Left lung (tissue), 10 donors: ENCODE measurements around the gene HPN. TPM values are rescaled to one million over a fixed set of nuclear protein-coding genes. Genes with fewer than 3 reads are reported as not detected.
A peak's percentile ranks its signal among the peaks of the same experiment; 100 is the strongest.

Source experiments
- ATAC-seq: fragments of 200-7000 bp; cut with Tn5 transposase; one replicate; pipeline ENCODE4 v1.9.1; 2020; ENCODE audit warnings: moderate library complexity
- DNase-seq, 4 donors: peaks; one replicate each; pipeline ENCODE4 v3.0.0-alpha.2; 2013 to 2020
- H3K27ac ChIP-seq, 2 donors: fragments of 200-600 bp; sonication (generic) in 1 of 2; one replicate each; pipeline versions ENCODE4 v1.5.0 to v1.8.0; 2020 to 2021
- H3K27me3 ChIP-seq, 2 donors: fragments of 200-600 bp; sonication (generic) in 1 of 2; one replicate each; pipeline versions ENCODE4 v1.5.0 to v1.8.0; 2020 to 2021
- H3K36me3 ChIP-seq, 2 donors: fragments of 200-600 bp; sonication (generic) in 1 of 2; one replicate each; pipeline versions ENCODE4 v1.5.0 to v1.8.0; 2020 to 2021
- H3K4me1 ChIP-seq, 2 donors: fragments of 200-600 bp; one replicate each; pipeline ENCODE4 v1.8.0; 2021
- H3K4me3 ChIP-seq, 2 donors: fragments of 200-600 bp; sonication (generic) in 1 of 2; one replicate each; pipeline versions ENCODE4 v1.5.0 to v1.8.0; 2020 to 2021; ENCODE audit warnings: mild to moderate bottlenecking in 1 of 2
- H3K9me3 ChIP-seq, 2 donors: fragments of 200-600 bp; sonication (generic) in 1 of 2; one replicate each; pipeline versions ENCODE4 v1.5.0 to v1.8.0; 2020 to 2021
- CTCF ChIP-seq, 2 donors: fragments of 200-600 bp; sonication (generic) in 1 of 2; IDR thresholded peaks; one replicate each; pipeline versions ENCODE4 v1.5.0 to v1.8.0; 2021; ENCODE audit warnings: antibody characterized with exemption in 2 of 2
- intact Hi-C, 2 donors: fragments of 100-400 bp; cut with DNase I; formaldehyde crosslinking; loops; one replicate each; pipeline versions ENCODE4 v1.11.2 to v1.14.2; 2022
- polyA plus RNA-seq, 6 donors: library from polyadenylated mRNA; unstranded; fragments of 120-200 nt; gene quantifications; one replicate each; pipeline ENCODE4 v1.2.1, GENCODE V29; 2013; ENCODE audit not compliant: insufficient read length in 6 of 6
- total RNA-seq, 2 donors: library from RNA; stranded (reverse); fragmentation: NEBNext Ultra II Directional; extraction: Animal tissue kit (Norgen Biotek cat#: 25700); gene quantifications; one replicate each; pipeline ENCODE4 v1.2.1, GENCODE V29; 2021
- donor health status: DM: no; HTN: yes; CAD: no.
- donor health status: DM: no; HTN: no; CAD: no.

The HPN gene
- total and polyA plus RNA-seq, 8 donors, result 16.8 to 44.7 (median 32.2) TPM

GRCh38 chr19:35015270-35015953 lies 26.1 kb upstream of the HPN start:
- H3K27ac ChIP-seq, result peak overlapping the region in 1 of 2 donors; percentile 97
- ATAC-seq, result peak; percentile 10
- no peak for TF ChIP-seq CTCF (IDR thresholded peaks at IDR 0.05)

GRCh38 chr19:35015954-35016351 lies 25.6 kb upstream of the HPN start:
- DNase-seq (no peak), ATAC-seq (no peak)
- H3K4me3 ChIP-seq, result no peak overlapping the region
- H3K4me1 ChIP-seq, result peaks cover 6 to 51% of the 10 kb centered on the region in 2 donors
- peaks cover 0 to 96% of the 10 kb centered on the region in 2 donors for H3K36me3 ChIP-seq
- H3K27ac ChIP-seq, result no peak overlapping the region
- no peaks in the 10 kb centered on the region for H3K9me3 ChIP-seq
- H3K27me3 ChIP-seq, result no peaks in the 10 kb centered on the region
- no peak for TF ChIP-seq CTCF (IDR thresholded peaks at IDR 0.05)
- intact Hi-C loops, result no loop called here

More at GRCh38 chr19:35015270-35015953, 26.1 kb upstream of the HPN start:
- intact Hi-C loops, result no loop called here
- no peak for DNase-seq
- Histone ChIP-seq H3K27me3 (no peaks in the 10 kb centered on the region), H3K4me1 (peaks cover 6 to 56% of the 10 kb centered on the region in 2 donors), H3K4me3 (no peak overlapping the region), H3K9me3 (no peaks in the 10 kb centered on the region), H3K36me3 (peaks cover 0 to 96% of the 10 kb centered on the region in 2 donors)

DNA sequence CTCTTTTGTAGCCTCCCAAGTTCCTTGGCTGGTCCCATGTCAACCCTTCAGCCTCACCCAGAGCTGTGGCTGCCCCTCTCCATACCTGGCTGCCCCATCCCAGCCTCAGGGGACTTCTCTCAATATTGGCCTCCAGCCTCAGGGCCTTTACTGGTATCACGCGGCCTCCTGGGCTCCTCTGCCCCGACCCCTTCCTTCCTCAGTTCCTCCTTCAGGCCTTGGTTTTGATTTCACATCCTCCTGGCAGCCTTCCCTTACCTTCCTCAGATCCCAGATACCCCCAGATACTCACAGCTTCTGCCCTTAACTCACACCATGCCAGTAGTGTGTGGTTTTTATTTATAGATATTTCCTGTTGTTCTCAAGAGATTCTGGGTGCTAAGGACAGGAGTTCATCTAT lies 24.0 kb upstream of the HPN start:
- no peak for ATAC-seq
- Histone ChIP-seq H3K36me3 (peaks cover 0 to 96% of the 10 kb centered on the region in 2 donors), H3K4me1 (peaks cover 3 to 35% of the 10 kb centered on the region in 2 donors), H3K27ac (no peak overlapping the region), H3K4me3 (no peak overlapping the region), H3K9me3 (no peaks in the 10 kb centered on the region), H3K27me3 (no peaks in the 10 kb centered on the region)
- intact Hi-C loops, result no loop called here
- DNase-seq, result no peak
- TF ChIP-seq CTCF (IDR thresholded peaks at IDR 0.05), result no peak

DNA sequence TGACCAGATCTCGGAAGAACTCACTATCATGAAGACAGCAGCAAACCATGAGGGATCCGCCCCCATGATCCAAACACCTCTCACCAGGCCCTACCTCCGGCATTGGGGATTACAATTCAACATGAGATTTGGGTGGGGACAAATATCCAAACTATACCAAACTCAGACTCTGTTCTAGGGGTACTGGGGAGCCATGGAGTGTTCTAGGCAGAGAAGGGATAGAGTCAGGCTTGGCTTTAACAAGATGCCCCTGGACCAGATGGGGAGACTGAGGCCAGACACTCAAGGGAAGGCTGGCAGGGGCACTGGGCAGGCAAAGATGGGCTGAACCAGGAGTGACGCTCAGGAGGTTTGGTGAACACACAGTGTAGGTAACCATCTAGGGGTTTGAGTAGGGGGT lies 23.1 kb upstream of the HPN start:
- H3K9me3 ChIP-seq, result no peaks in the 10 kb centered on the region
- no peak overlapping the region for H3K4me3 ChIP-seq
- peaks cover 0 to 31% of the 10 kb centered on the region in 2 donors for H3K4me1 ChIP-seq
- H3K36me3 ChIP-seq, result peaks cover 0 to 100% of the 10 kb centered on the region in 2 donors
- no peaks in the 10 kb centered on the region for H3K27me3 ChIP-seq
- intact Hi-C loops, result no loop called here
- no peak for TF ChIP-seq CTCF (IDR thresholded peaks at IDR 0.05)
- ATAC-seq, result no peak
- DNase-seq, result no peak
- no peak overlapping the region for H3K27ac ChIP-seq

DNA sequence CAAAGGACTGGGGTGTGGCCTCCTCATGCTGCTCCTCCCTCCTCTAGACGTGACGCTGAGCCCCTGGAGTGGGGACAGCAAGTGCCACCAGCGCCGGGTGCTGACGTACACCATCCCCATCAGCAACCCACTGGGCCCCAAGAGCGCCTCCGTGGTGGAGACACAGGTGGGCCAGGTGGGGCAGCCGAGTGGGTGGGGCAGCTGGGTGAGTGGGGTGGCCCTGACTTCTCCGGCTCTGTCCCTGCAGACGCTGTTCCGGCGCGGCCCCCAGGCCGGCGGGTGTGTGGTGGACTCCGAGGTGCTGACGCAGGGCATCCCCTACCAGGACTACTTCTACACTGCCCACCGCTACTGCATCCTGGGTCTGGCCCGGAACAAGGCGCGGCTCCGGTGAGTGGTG lies 22.4 kb upstream of the HPN start:
- no peak for DNase-seq
- Histone ChIP-seq H3K4me3 (no peak overlapping the region), H3K9me3 (no peaks in the 10 kb centered on the region), H3K4me1 (peaks cover 0 to 28% of the 10 kb centered on the region in 2 donors), H3K27ac (no peak overlapping the region), H3K36me3 (peaks cover 0 to 100% of the 10 kb centered on the region in 2 donors), H3K27me3 (no peaks in the 10 kb centered on the region)
- no peak for ATAC-seq
- intact Hi-C loops, result no loop called here
- TF ChIP-seq CTCF (IDR thresholded peaks at IDR 0.05), result no peak
